Measurements from ENCODE around the gene TMEM81. TPM values are rescaled to one million over a fixed set of nuclear protein-coding genes. Genes with fewer than 3 reads are reported as not detected.

TMEM81 gene
- total and polyA plus RNA-seq, 9 donors: 0.92 to 4.2 (median 2.2) TPM

GRCh38 chr1:205107327-205107726 is 23.1 kb upstream of the TMEM81 start:
- Histone ChIP-seq H3K27me3 (no peaks in the 10 kb centered on the region), H3K4me3 (no peak overlapping the region), H3K36me3 (no peaks in the 10 kb centered on the region), H3K4me1 (ENCODE audit: insufficient read depth) (no peaks in the 10 kb centered on the region), H3K27ac (no peak overlapping the region), H3K9me3 (no peaks in the 10 kb centered on the region)
- no peak for TF ChIP-seq POLR2A (IDR thresholded peaks at IDR 0.05)
- no peak for TF ChIP-seq EP300 (IDR thresholded peaks at IDR 0.05)
- TF ChIP-seq CTCF (IDR thresholded peaks at IDR 0.05): no peak
- no peak for DNase-seq
- WGBS, 3 donors: 92 to 95% (median 94%) methylated on average over 4 of the region's 4 CpGs
- intact Hi-C loops (cut with DNase I): no loop called here

- H3K27ac ChIP-seq: no peak overlapping the region
- 96 to 99% (median 96%) methylated on average over 3 of the region's 3 CpGs for WGBS, 3 donors
- H3K4me3 ChIP-seq: no peak overlapping the region
- H3K36me3 ChIP-seq: no peaks in the 10 kb centered on the region
- intact Hi-C loops (cut with DNase I): no loop called here
- no peaks in the 10 kb centered on the region for H3K9me3 ChIP-seq
- DNase-seq: no peak
- H3K4me1 ChIP-seq (ENCODE audit: insufficient read depth): no peaks in the 10 kb centered on the region
- H3K27me3 ChIP-seq: no peaks in the 10 kb centered on the region
- TF ChIP-seq EP300 (IDR thresholded peaks at IDR 0.05) (no peak), CTCF (IDR thresholded peaks at IDR 0.05) (no peak), POLR2A (IDR thresholded peaks at IDR 0.05) (no peak)
Measured at GRCh38 chr1:205102404-205102803, 18.1 kb upstream of the TMEM81 start.

GRCh38 chr1:205098242-205098641 is 14.0 kb upstream of the TMEM81 start:
- Histone ChIP-seq H3K27ac (no peak overlapping the region), H3K36me3 (no peaks in the 10 kb centered on the region), H3K4me1 (ENCODE audit: insufficient read depth) (no peaks in the 10 kb centered on the region), H3K27me3 (no peaks in the 10 kb centered on the region), H3K4me3 (no peak overlapping the region), H3K9me3 (no peaks in the 10 kb centered on the region)
- intact Hi-C loops (cut with DNase I): no loop called here
- DNase-seq: no peak
- TF ChIP-seq POLR2A (IDR thresholded peaks at IDR 0.05) (no peak), CTCF (IDR thresholded peaks at IDR 0.05) (no peak), EP300 (IDR thresholded peaks at IDR 0.05) (no peak)

GRCh38 chr1:205095422-205095821 is 11.2 kb upstream of the TMEM81 start:
- no peaks in the 10 kb centered on the region for H3K9me3 ChIP-seq
- no peaks in the 10 kb centered on the region for H3K27me3 ChIP-seq
- H3K36me3 ChIP-seq: no peaks in the 10 kb centered on the region
- DNase-seq: no peak
- intact Hi-C loops (cut with DNase I): no loop called here
- no peak overlapping the region for H3K4me3 ChIP-seq
- no peaks in the 10 kb centered on the region for H3K4me1 ChIP-seq (ENCODE audit: insufficient read depth)
- TF ChIP-seq POLR2A (IDR thresholded peaks at IDR 0.05) (no peak), CTCF (IDR thresholded peaks at IDR 0.05) (no peak), EP300 (IDR thresholded peaks at IDR 0.05) (no peak)
- no peak overlapping the region for H3K27ac ChIP-seq
